HepG2 (cell line): Measurements from ENCODE around the gene LMNTD1. TPM values are rescaled to one million over a fixed set of nuclear protein-coding genes. Genes with fewer than 3 reads are reported as not detected.

Experiments used
- ATAC-seq: fragments of 200-7000 bp; cut with Tn5 transposase; 3 replicates; pipeline ENCODE4 v1.9.1; 2020; ENCODE audit warnings: mild to moderate bottlenecking, moderate library complexity
- BruUV-seq: library from RNA; stranded (reverse); fragments of 400-500 nt; replicated peaks from 2 replicates; lab custom pipeline; 2021; lab: Mats Ljungman, UMichigan
- CTCF ChIA-PET: fragments of 300-600 bp; formaldehyde crosslinking; extraction: SDS; loops from one replicate; lab custom pipeline; 2021; ENCODE audit warnings: low total read pairs, inconsistent platforms, low intra/inter-chr PET ratio; lab: Yijun Ruan, JAX
- POLR2A ChIA-PET: fragments of 350-600 bp; sonication (Branson Sonifier 250); formaldehyde crosslinking; loops from one replicate; lab custom pipeline; 2020; ENCODE audit warnings: antibody characterized with exemption, inconsistent platforms; lab: Yijun Ruan, JAX
- DNase-seq: peaks from one replicate; pipeline ENCODE4 v3.0.0-alpha.2; 2015; ENCODE audit warnings: low spot score
- FAIRE-seq: peaks from 3 replicates; lab custom pipeline; 2011; peaks lifted over from hg19 to GRCh38; lab: Jason Lieb, UNC
- H2AFZ ChIP-seq: one replicate; pipeline ENCODE4 v1.6.1; 2011; ENCODE audit warnings: low read length, inconsistent platforms
- H3K27ac ChIP-seq: fragments of 300-600 bp; 3 replicates; pipeline ENCODE4 v1.8.0; 2011; ENCODE audit warnings: mixed run types, mild to moderate bottlenecking, mixed read lengths, low read length, inconsistent platforms; ENCODE audit not compliant: insufficient read depth; ENCODE audit errors: extremely low read length
- H3K27me3 ChIP-seq, 2 experiments: fragments of 200-600 bp in 1 of 2; 2 replicates in 1 of 2; 3 replicates in 1 of 2; pipeline versions ENCODE4 v1.6.0 to v1.8.0; 2011; ENCODE audit warnings: low read length in 2 of 2, mild to moderate bottlenecking in 2 of 2, moderate library complexity in 2 of 2, inconsistent platforms in 1 of 2; ENCODE audit not compliant: insufficient read depth in 2 of 2, control insufficient read depth in 1 of 2
- H3K36me3 ChIP-seq, 2 experiments: fragments of 200-600 bp in 1 of 2; replicated peaks in 1 of 2; 2 replicates in 1 of 2; 3 replicates in 1 of 2; pipeline versions ENCODE4 v1.5.1 to v1.8.0; 2011; ENCODE audit warnings: low read length in 2 of 2, inconsistent platforms in 1 of 2; ENCODE audit not compliant: insufficient read depth in 2 of 2, control insufficient read depth in 1 of 2
- H3K4me1 ChIP-seq: 2 replicates; pipeline ENCODE4 v1.5.1; 2012; ENCODE audit warnings: low read length, inconsistent platforms; ENCODE audit not compliant: insufficient read depth
- H3K4me2 ChIP-seq: 2 replicates; pipeline ENCODE4 v1.6.0; 2011; ENCODE audit warnings: low read depth, low read length, inconsistent platforms
- H3K4me3 ChIP-seq, 3 experiments: fragments of 200-600 bp in 1 of 3; sonication (generic), shearing (Covaris generic) in 1 of 3; replicated peaks in 1 of 3; 2 replicates each; pipeline ENCODE4 v1.5.1; 2011 to 2016; ENCODE audit warnings: low read length in 3 of 3, inconsistent platforms in 2 of 3, low read depth in 2 of 3, mild to moderate bottlenecking in 2 of 3, control low read depth in 1 of 3, mixed read lengths in 1 of 3; ENCODE audit not compliant: insufficient read depth in 1 of 3
- H3K79me2 ChIP-seq: one replicate; pipeline ENCODE4 v1.6.1; 2011; ENCODE audit warnings: low read length, inconsistent platforms; ENCODE audit not compliant: insufficient read depth
- H3K9ac ChIP-seq: 2 replicates; pipeline ENCODE4 v1.6.0; 2011; ENCODE audit warnings: mild to moderate bottlenecking, low read depth, low read length, inconsistent platforms; ENCODE audit not compliant: insufficient read depth
- H3K9me3 ChIP-seq: 2 replicates; pipeline ENCODE4 v1.5.1; 2012; ENCODE audit warnings: mild to moderate bottlenecking, low read length
- H4K20me1 ChIP-seq: 2 replicates; pipeline ENCODE4 v1.6.0; 2011; ENCODE audit warnings: inconsistent platforms, mild to moderate bottlenecking, low read length, moderate library complexity; ENCODE audit not compliant: insufficient read depth
- ISX ChIP-seq: sonication (generic); formaldehyde crosslinking; conservative IDR thresholded peaks from 2 replicates; pipeline ENCODE4 v1.5.0; 2020; ENCODE audit warnings: missing genetic modification reagents
- KAT7 ChIP-seq: IDR thresholded peaks from 2 replicates; pipeline ENCODE4 v1.6.1; 2018; ENCODE audit warnings: borderline replicate concordance, missing compliant biosample characterization
- KLF16 ChIP-seq, 2 experiments: sonication (generic) in 1 of 2; formaldehyde crosslinking in 1 of 2; IDR thresholded peaks; 2 replicates each; pipeline versions ENCODE4 v1.6.1 to v1.8.0; 2016 to 2023; ENCODE audit warnings: missing genetic modification reagents in 2 of 2, missing compliant biosample characterization in 1 of 2
- ZNF747 ChIP-seq: sonication (generic); formaldehyde crosslinking; IDR thresholded peaks from 2 replicates; pipeline ENCODE4 v1.8.1; 2023; ENCODE audit warnings: missing genetic modification reagents, mild to moderate bottlenecking, borderline replicate concordance
- WGBS: methylation state at CpG from one replicate; pipeline ENCODE4 v1.1.6; 2017; ENCODE audit warnings: low lambda C conversion rate; 5-methylcytosine and 5-hydroxymethylcytosine counted together
- in situ Hi-C: cut with HindIII; loops from 2 replicates; pipeline ENCODE4 v1.10.0; 2017; ENCODE audit warnings: low pct_unique_long_range_greater_than_20kb; ENCODE audit not compliant: extremely low pct_ligation_motif_present
- intact Hi-C: fragments of 100-400 bp; cut with micrococcal nuclease; formaldehyde crosslinking; loops from one replicate; pipeline ENCODE4 v1.10.0; 2022; ENCODE audit not compliant: unreplicated experiment
- polyA plus RNA-seq, 8 experiments: library from polyadenylated mRNA; depleted of rRNA in 3 of 8; stranded (reverse) in 7 of 8; unstranded in 1 of 8; fragments of >200 nt; fragmentation: Illumina TruSeq in 4 of 8; extraction: Trizol in 4 of 8; gene quantifications; 2 replicates each; pipeline versions ENCODE4 v1.2.1 to v1.2.3, GENCODE V29; 2011 to 2016; ENCODE audit warnings: low read depth in 4 of 8, missing spikeins in 1 of 8, mixed read lengths in 1 of 8; ENCODE audit not compliant: insufficient read depth in 1 of 8
- total RNA-seq, 5 experiments: library from RNA; depleted of rRNA; stranded (reverse); fragments of >200 nt; fragmentation: Illumina TruSeq; extraction: Trizol; gene quantifications; 2 replicates each; pipeline ENCODE4 v1.2.3, GENCODE V29; 2016; ENCODE audit warnings: low read depth in 1 of 5
- TF ChIP-seq, protein P1 (sequence below): IDR thresholded peaks from 2 replicates; pipeline ENCODE4 v1.6.1; 2012; ENCODE audit warnings: low read depth, low read length, improper control_type of control experiment
- TF ChIP-seq, protein P2 (sequence below): sonication (generic); formaldehyde crosslinking; IDR thresholded peaks from 2 replicates; pipeline ENCODE4 v1.5.0; 2020; ENCODE audit warnings: mild to moderate bottlenecking, missing genetic modification reagents, borderline replicate concordance
- TF ChIP-seq, protein P3 (sequence below): sonication (generic); formaldehyde crosslinking; IDR thresholded peaks from 2 replicates; pipeline ENCODE4 v1.4.0; 2020; ENCODE audit warnings: missing genetic modification reagents

LMNTD1 gene
- total and polyA plus RNA-seq, 2 of the 13 experiments (the other 11 are each of a cell fraction or from before 2014, with no cell fraction given): not detected

DNA sequence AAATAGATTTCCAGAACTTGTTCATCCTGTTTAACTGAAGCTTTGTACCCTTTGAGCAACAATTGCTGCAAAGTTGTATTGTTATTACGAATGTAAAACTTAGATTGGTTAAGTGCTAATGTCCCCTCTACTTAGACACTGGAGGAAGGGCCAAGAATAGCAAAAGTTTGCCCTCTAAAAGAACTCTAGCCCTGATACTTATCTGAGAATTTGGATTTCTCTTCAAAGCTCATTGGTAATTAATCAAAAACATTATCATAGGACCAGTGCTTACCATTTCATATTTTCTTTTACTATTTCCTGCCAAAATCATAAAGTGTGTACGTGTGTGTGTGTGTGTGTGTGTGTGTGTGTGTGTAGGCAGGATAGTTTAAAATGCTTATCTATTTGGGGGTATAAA lies 58.2 kb downstream of the LMNTD1 start:
- 8% methylated on average over 2 of the region's 2 CpGs for WGBS
- intact Hi-C loops: no loop called here

More for the DNA sequence above, 58.2 kb downstream of the LMNTD1 start:
- Histone ChIP-seq H3K36me3 (no peaks in the 10 kb centered on the region), H2AFZ (no peak overlapping the region), H3K9me3 (peaks cover 11% of the 10 kb centered on the region; the same call in 1 of the 2 replicates), H4K20me1 (no peaks in the 10 kb centered on the region), H3K27ac (no peak overlapping the region), H3K79me2 (no peaks in the 10 kb centered on the region), H3K9ac (no peak overlapping the region), H3K4me3 (no peak overlapping the region), H3K4me1 (peaks cover 8% of the 10 kb centered on the region; the same call in 1 of the 2 replicates), H3K4me2 (no peak overlapping the region), H3K27me3 (no peaks in the 10 kb centered on the region)
- ATAC-seq (no peak), DNase-seq (no peak), FAIRE-seq (no peak)
- no peak for TF ChIP-seq KLF16 (CRISPR knock-in tag; IDR thresholded peaks at IDR 0.05)
- TF ChIP-seq, protein P1, sequence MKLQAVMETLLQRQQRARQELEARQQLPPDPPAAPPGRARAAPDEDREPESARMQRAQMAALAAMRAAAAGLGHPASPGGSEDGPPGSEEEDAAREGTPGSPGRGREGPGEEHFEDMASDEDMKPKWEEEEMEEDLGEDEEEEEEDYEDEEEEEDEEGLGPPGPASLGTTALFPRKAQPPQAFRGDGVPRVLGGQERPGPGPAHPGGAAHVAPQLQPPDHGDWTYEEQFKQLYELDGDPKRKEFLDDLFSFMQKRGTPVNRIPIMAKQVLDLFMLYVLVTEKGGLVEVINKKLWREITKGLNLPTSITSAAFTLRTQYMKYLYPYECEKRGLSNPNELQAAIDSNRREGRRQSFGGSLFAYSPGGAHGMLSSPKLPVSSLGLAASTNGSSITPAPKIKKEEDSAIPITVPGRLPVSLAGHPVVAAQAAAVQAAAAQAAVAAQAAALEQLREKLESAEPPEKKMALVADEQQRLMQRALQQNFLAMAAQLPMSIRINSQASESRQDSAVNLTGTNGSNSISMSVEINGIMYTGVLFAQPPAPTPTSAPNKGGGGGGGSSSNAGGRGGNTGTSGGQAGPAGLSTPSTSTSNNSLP: no peak
- TF ChIP-seq ZNF747 (CRISPR knock-in tag): no peak
- no peak for TF ChIP-seq KAT7 (CRISPR knock-in tag)
- TF ChIP-seq, protein P2, sequence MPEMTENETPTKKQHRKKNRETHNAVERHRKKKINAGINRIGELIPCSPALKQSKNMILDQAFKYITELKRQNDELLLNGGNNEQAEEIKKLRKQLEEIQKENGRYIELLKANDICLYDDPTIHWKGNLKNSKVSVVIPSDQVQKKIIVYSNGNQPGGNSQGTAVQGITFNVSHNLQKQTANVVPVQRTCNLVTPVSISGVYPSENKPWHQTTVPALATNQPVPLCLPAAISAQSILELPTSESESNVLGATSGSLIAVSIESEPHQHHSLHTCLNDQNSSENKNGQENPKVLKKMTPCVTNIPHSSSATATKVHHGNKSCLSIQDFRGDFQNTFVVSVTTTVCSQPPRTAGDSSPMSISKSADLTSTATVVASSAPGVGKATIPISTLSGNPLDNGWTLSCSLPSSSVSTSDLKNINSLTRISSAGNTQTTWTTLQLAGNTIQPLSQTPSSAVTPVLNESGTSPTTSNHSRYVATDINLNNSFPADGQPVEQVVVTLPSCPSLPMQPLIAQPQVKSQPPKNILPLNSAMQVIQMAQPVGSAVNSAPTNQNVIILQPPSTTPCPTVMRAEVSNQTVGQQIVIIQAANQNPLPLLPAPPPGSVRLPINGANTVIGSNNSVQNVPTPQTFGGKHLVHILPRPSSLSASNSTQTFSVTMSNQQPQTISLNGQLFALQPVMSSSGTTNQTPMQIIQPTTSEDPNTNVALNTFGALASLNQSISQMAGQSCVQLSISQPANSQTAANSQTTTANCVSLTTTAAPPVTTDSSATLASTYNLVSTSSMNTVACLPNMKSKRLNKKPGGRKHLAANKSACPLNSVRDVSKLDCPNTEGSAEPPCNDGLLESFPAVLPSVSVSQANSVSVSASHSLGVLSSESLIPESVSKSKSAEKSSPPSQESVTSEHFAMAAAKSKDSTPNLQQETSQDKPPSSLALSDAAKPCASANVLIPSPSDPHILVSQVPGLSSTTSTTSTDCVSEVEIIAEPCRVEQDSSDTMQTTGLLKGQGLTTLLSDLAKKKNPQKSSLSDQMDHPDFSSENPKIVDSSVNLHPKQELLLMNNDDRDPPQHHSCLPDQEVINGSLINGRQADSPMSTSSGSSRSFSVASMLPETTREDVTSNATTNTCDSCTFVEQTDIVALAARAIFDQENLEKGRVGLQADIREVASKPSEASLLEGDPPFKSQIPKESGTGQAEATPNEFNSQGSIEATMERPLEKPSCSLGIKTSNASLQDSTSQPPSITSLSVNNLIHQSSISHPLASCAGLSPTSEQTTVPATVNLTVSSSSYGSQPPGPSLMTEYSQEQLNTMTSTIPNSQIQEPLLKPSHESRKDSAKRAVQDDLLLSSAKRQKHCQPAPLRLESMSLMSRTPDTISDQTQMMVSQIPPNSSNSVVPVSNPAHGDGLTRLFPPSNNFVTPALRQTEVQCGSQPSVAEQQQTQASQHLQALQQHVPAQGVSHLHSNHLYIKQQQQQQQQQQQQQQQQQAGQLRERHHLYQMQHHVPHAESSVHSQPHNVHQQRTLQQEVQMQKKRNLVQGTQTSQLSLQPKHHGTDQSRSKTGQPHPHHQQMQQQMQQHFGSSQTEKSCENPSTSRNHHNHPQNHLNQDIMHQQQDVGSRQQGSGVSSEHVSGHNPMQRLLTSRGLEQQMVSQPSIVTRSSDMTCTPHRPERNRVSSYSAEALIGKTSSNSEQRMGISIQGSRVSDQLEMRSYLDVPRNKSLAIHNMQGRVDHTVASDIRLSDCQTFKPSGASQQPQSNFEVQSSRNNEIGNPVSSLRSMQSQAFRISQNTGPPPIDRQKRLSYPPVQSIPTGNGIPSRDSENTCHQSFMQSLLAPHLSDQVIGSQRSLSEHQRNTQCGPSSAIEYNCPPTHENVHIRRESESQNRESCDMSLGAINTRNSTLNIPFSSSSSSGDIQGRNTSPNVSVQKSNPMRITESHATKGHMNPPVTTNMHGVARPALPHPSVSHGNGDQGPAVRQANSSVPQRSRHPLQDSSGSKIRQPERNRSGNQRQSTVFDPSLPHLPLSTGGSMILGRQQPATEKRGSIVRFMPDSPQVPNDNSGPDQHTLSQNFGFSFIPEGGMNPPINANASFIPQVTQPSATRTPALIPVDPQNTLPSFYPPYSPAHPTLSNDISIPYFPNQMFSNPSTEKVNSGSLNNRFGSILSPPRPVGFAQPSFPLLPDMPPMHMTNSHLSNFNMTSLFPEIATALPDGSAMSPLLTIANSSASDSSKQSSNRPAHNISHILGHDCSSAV (CRISPR knock-in tag): no peak
- no peak for TF ChIP-seq ISX (CRISPR knock-in tag)
- TF ChIP-seq, protein P3, sequence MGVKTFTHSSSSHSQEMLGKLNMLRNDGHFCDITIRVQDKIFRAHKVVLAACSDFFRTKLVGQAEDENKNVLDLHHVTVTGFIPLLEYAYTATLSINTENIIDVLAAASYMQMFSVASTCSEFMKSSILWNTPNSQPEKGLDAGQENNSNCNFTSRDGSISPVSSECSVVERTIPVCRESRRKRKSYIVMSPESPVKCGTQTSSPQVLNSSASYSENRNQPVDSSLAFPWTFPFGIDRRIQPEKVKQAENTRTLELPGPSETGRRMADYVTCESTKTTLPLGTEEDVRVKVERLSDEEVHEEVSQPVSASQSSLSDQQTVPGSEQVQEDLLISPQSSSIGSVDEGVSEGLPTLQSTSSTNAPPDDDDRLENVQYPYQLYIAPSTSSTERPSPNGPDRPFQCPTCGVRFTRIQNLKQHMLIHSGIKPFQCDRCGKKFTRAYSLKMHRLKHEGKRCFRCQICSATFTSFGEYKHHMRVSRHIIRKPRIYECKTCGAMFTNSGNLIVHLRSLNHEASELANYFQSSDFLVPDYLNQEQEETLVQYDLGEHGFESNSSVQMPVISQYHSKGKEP (CRISPR knock-in tag): no peak
- BruUV-seq: no TSS peak
- in situ Hi-C loops: no loop called here
- CTCF ChIA-PET: no interaction called here
- POLR2A ChIA-PET: no interaction called here
